Colonic mucosa (tissue), 4 donors: ENCODE results near the gene BRME1. TPM values are rescaled to one million over a fixed set of nuclear protein-coding genes. Genes with fewer than 3 reads are reported as not detected.

Source experiments
- DNase-seq: peaks from one replicate; pipeline ENCODE4 v3.0.0-alpha.2; 2020
- H3K27ac ChIP-seq: fragments of 200-600 bp; one replicate; pipeline ENCODE4 v1.8.0; 2021
- H3K27me3 ChIP-seq: fragments of 200-600 bp; one replicate; pipeline ENCODE4 v1.8.0; 2021
- H3K36me3 ChIP-seq: fragments of 200-600 bp; one replicate; pipeline ENCODE4 v1.8.0; 2021
- H3K4me1 ChIP-seq: fragments of 200-600 bp; one replicate; pipeline ENCODE4 v1.8.0; 2021; ENCODE audit warnings: mild to moderate bottlenecking
- H3K4me3 ChIP-seq: fragments of 200-600 bp; one replicate; pipeline ENCODE4 v1.8.0; 2021
- H3K9ac ChIP-seq, 2 donors: one replicate each; pipeline ENCODE4 v1.7.0; 2013; ENCODE audit warnings: control low read depth in 2 of 2, low read depth in 2 of 2, low read length in 2 of 2
- H3K9me3 ChIP-seq: fragments of 200-600 bp; one replicate; pipeline ENCODE4 v1.8.0; 2021
- CTCF ChIP-seq: fragments of 200-600 bp; IDR thresholded peaks from one replicate; pipeline ENCODE4 v1.8.0; 2022; ENCODE audit warnings: antibody characterized with exemption, mild to moderate bottlenecking
- intact Hi-C: fragments of 100-400 bp; cut with DNase I; formaldehyde crosslinking; loops from one replicate; pipeline ENCODE4 v1.14.1; 2022
- total RNA-seq, 2 donors: library from RNA; stranded (reverse); fragmentation: NEBNext Ultra II Directional in 1 of 2; extraction: Animal tissue kit (Norgen Biotek cat#: 25700) in 1 of 2; gene quantifications; one replicate each; pipeline ENCODE4 v1.2.1, GENCODE V29; 2021
- donor health status: healthy.
- donor health status: DM: no; HTN: no; CAD: no.
- donor health status: DM: no; HTN: no; CAD: no.

The BRME1 gene
- total RNA-seq, 2 donors from 2014 or later = 5.9 to 20.0 TPM

- Histone ChIP-seq H3K9me3 (no peaks in the 10 kb centered on the region), H3K36me3 (no peaks in the 10 kb centered on the region), H3K27ac (peak overlapping the region; percentile 51), H3K4me3 (no peak overlapping the region), H3K27me3 (no peaks in the 10 kb centered on the region), H3K9ac (peak overlapping the region; percentile 3 to 84), H3K4me1 (peaks cover 22% of the 10 kb centered on the region)
- no peak for TF ChIP-seq CTCF
- DNase-seq = no peak
- intact Hi-C loops = loop anchor here (10.0 kb wide), 1 partner anchor 157 kb away; no protein-coding TSS in a partner anchor
Measured at GRCh38 chr19:13887517-13887916, 18.4 kb downstream of the BRME1 start.

- Histone ChIP-seq H3K9me3 (no peaks in the 10 kb centered on the region), H3K4me3 (no peak overlapping the region), H3K9ac (peak overlapping the region; percentile 3 to 84), H3K4me1 (peaks cover 26% of the 10 kb centered on the region), H3K27me3 (no peaks in the 10 kb centered on the region), H3K27ac (peak overlapping the region; percentile 51), H3K36me3 (no peaks in the 10 kb centered on the region)
- TF ChIP-seq CTCF = no peak
- peak; percentile 87 for DNase-seq
- intact Hi-C loops = loop anchor here (10.0 kb wide), 1 partner anchor 158 kb away; no protein-coding TSS in a partner anchor
Measured at GRCh38 chr19:13887018-13887436, 18.9 kb downstream of the BRME1 start.

- no peak for TF ChIP-seq CTCF
- H3K4me1 ChIP-seq = peaks cover 38% of the 10 kb centered on the region
- no peaks in the 10 kb centered on the region for H3K9me3 ChIP-seq
- no peak overlapping the region for H3K27ac ChIP-seq
- H3K36me3 ChIP-seq = no peaks in the 10 kb centered on the region
- no peak overlapping the region for H3K4me3 ChIP-seq
- intact Hi-C loops = loop anchor here (10.0 kb wide), 1 partner anchor 159 kb away; no protein-coding TSS in a partner anchor
- H3K9ac ChIP-seq = peak overlapping the region in 1 of 2 donors; percentile 79
- no peak for DNase-seq
- no peaks in the 10 kb centered on the region for H3K27me3 ChIP-seq
Measured at GRCh38 chr19:13885826-13886365, 20.0 kb downstream of the BRME1 start.

GRCh38 chr19:13884726-13885591 is 21.0 kb downstream of the BRME1 start:
- Histone ChIP-seq H3K36me3 (no peaks in the 10 kb centered on the region), H3K9ac (peak overlapping the region in 1 of 2 donors; percentile 79), H3K27ac (peak overlapping the region; percentile 44), H3K9me3 (no peaks in the 10 kb centered on the region), H3K27me3 (no peaks in the 10 kb centered on the region), H3K4me1 (peaks cover 43% of the 10 kb centered on the region), H3K4me3 (no peak overlapping the region)
- intact Hi-C loops = loop anchor here (10.0 kb wide), 1 partner anchor 160 kb away; no protein-coding TSS in a partner anchor
- DNase-seq = peak; percentile 68
- TF ChIP-seq CTCF = no peak

GRCh38 chr19:13883516-13884064 is 22.3 kb downstream of the BRME1 start:
- Histone ChIP-seq H3K9me3 (no peaks in the 10 kb centered on the region), H3K4me3 (no peak overlapping the region), H3K4me1 (peaks cover 43% of the 10 kb centered on the region), H3K9ac (no peak overlapping the region), H3K36me3 (no peaks in the 10 kb centered on the region), H3K27me3 (no peaks in the 10 kb centered on the region), H3K27ac (no peak overlapping the region)
- no peak for TF ChIP-seq CTCF
- DNase-seq = no peak
- intact Hi-C loops = loop anchor here (10.0 kb wide), 1 partner anchor 161 kb away; no protein-coding TSS in a partner anchor
